CD4-positive, alpha-beta T cell (primary cell): ENCODE measurements around the gene FXR2. TPM values are rescaled to one million over a fixed set of nuclear protein-coding genes. Genes with fewer than 3 reads are reported as not detected.

ENCODE experiments used
- ATAC-seq: fragments of 200-7000 bp; cut with Tn5 transposase; one replicate; pipeline ENCODE4 v1.10.0; 2022; ENCODE audit warnings: mild to moderate bottlenecking; ENCODE audit not compliant: poor library complexity
- CTCF ChIA-PET: fragments of 350-600 bp; sonication (Branson Sonifier 250); formaldehyde crosslinking; loops from one replicate; lab custom pipeline; 2021; ENCODE audit warnings: antibody characterized with exemption, inconsistent platforms; lab: Charles Lee
- POLR2A ChIA-PET: fragments of 350-600 bp; sonication (Branson Sonifier 250); formaldehyde crosslinking; loops from one replicate; lab custom pipeline; 2021; ENCODE audit warnings: antibody characterized with exemption, inconsistent platforms; lab: Charles Lee
- DNase-seq, 14 experiments: peaks; one replicate each; pipeline ENCODE4 v3.0.0-alpha.2; 2013 to 2020; ENCODE audit warnings: mixed read lengths in 2 of 14
- H3K27ac ChIP-seq, 2 donors: one replicate each; pipeline versions ENCODE4 v1.5.1 to v1.7.0; 2013; ENCODE audit warnings: low read length in 2 of 2, low read depth in 1 of 2, mild to moderate bottlenecking in 1 of 2
- H3K27me3 ChIP-seq, 2 experiments: 1 replicate in 1 of 2; 2 replicates in 1 of 2; pipeline versions ENCODE4 v1.6.1 to v1.7.0; 2013; ENCODE audit warnings: low read length in 2 of 2, control low read depth in 1 of 2, mild to moderate bottlenecking in 1 of 2, moderate library complexity in 1 of 2; ENCODE audit not compliant: insufficient read depth in 2 of 2, control insufficient read depth in 1 of 2
- H3K36me3 ChIP-seq: one replicate; pipeline ENCODE4 v1.6.1; 2013; ENCODE audit warnings: low read length, control low read depth; ENCODE audit not compliant: insufficient read depth
- H3K4me1 ChIP-seq: one replicate; pipeline ENCODE4 v1.6.1; 2013; ENCODE audit warnings: low read length, control low read depth; ENCODE audit not compliant: insufficient read depth
- H3K4me3 ChIP-seq: one replicate; pipeline ENCODE4 v1.5.1; 2013; ENCODE audit warnings: mild to moderate bottlenecking, low read length, moderate library complexity
- H3K9me3 ChIP-seq, 2 experiments: 1 replicate in 1 of 2; 2 replicates in 1 of 2; pipeline versions ENCODE4 v1.6.1 to v1.7.0; 2013; ENCODE audit warnings: low read length in 2 of 2, mild to moderate bottlenecking in 2 of 2, control low read depth in 1 of 2, moderate library complexity in 1 of 2; ENCODE audit not compliant: control insufficient read depth in 1 of 2, insufficient read depth in 1 of 2
- H3K27ac Mint-ChIP-seq: one replicate; pipeline ENCODE4 v1.8.0; 2020; ENCODE audit warnings: mixed read lengths
- H3K27me3 Mint-ChIP-seq: one replicate; pipeline ENCODE4 v1.8.0; 2021; ENCODE audit warnings: mixed read lengths
- H3K36me3 Mint-ChIP-seq: one replicate; pipeline ENCODE4 v1.8.0; 2021; ENCODE audit warnings: low read depth, mixed read lengths
- H3K4me1 Mint-ChIP-seq: one replicate; pipeline ENCODE4 v1.8.0; 2021; ENCODE audit warnings: low read depth, mixed read lengths
- H3K4me3 Mint-ChIP-seq: one replicate; pipeline ENCODE4 v1.8.0; 2020; ENCODE audit warnings: mild to moderate bottlenecking, mixed read lengths
- H3K9me3 Mint-ChIP-seq: one replicate; pipeline ENCODE4 v1.8.0; 2020; ENCODE audit warnings: mixed read lengths
- intact Hi-C, 2 experiments: fragments of 100-400 bp; cut with DNase I in 1 of 2; cut with micrococcal nuclease in 1 of 2; formaldehyde crosslinking; loops; one replicate each; pipeline versions ENCODE4 v1.15.1 to v1.9.0; 2023 to 2025; cut with DNase I, micrococcal nuclease
- total RNA-seq, 174 experiments: library from RNA in 2 of 174; stranded (reverse) in 2 of 174; gene quantifications; one replicate each; pipeline ENCODE4 v1.2.3 and lab custom pipeline; 2021 to 2026
- TF ChIP-seq, protein P1 (sequence below): fragments of 200-600 bp; IDR thresholded peaks from one replicate; pipeline ENCODE4 v1.8.0; 2022; ENCODE audit warnings: antibody characterized with exemption, mild to moderate bottlenecking

FXR2 gene
- total RNA-seq, 2 experiments from 2014 or later = 20.6 to 22.5 TPM

DNA sequence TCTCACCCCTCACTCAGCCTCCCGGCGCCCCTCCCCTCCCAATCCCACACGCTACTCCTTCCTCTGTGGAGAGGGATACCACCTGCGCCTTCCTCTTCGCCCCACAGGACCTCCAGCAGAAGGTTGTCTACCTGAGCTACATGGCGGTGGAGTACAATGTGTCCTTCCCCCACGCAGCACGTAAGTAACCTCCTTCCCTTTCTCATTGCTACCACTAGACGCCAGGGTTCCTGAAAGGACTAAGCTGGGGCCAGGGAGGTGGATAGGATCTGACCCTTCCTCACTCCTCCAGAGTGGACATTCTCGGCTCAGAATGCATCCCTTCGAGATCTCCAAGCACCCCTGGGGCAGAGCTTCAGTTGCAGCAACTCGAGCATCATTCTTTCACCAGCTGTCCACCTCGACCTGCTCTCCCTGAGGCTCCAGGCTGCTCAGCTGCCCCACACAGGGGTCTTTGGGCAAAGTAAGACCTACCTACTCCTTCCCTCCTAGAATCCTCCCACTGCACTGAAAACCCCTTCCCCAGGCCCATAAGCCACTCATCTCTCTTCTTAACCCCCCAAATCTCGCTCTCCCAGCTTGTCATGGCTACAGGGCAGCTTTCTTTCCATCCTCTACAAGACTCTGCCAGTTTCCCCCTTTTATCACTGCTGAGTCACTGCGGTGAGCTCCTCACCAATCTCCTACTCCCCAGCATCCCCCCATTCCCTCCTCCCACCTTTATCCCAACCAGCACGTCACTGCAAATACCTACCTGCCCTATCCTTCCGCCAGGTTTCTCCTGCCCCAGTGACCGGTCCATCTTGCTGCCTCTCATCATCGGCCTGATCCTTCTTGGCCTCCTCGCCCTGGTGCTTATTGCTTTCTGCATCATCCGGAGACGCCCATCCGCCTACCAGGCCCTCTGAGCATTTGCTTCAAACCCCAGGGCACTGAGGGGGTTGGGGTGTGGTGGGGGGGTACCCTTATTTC, 33.8 kb downstream of the FXR2 start:
- Histone ChIP-seq H3K27me3 (no peaks in the 10 kb centered on the region), H3K27ac (peak overlapping the region; percentile 4 to 67), H3K36me3 (peaks cover 40% of the 10 kb centered on the region), H3K4me1 (peaks cover 78% of the 10 kb centered on the region), H3K4me3 (peak overlapping the region; percentile 41), H3K9me3 (peaks cover 0 to 5% of the 10 kb centered on the region in 2 experiments)
- ChIA-PET POLR2A (interaction anchor here (0.9 to 2.6 kb wide), 4 partner anchors 20 to 106 kb away, joined by 3 to 14 read pairs (median 4); partner anchors contain the start of genes TP53 and ZBTB4), CTCF (interaction anchor here (0.8 to 1.6 kb wide), 2 partner anchors 8 to 107 kb away, joined by 3 read pairs; no protein-coding TSS in a partner anchor)
- H3K27me3 Mint-ChIP-seq = no peaks in the 10 kb centered on the region
- DNase-seq (peak in 1 of 14 experiments; percentile 37), ATAC-seq (no peak)
- peaks cover 75% of the 10 kb centered on the region for H3K4me1 Mint-ChIP-seq
- H3K27ac Mint-ChIP-seq = peak overlapping the region; percentile 79
- intact Hi-C loops = loop anchor here (5.0 to 10.0 kb wide), 2 partner anchors 106 to 536 kb away; partner anchors contain the start of genes SLC16A11 (in 1 of the 2), TP53 (in 1 of the 2) and WRAP53 (in 1 of the 2)
- TF ChIP-seq, protein P1, sequence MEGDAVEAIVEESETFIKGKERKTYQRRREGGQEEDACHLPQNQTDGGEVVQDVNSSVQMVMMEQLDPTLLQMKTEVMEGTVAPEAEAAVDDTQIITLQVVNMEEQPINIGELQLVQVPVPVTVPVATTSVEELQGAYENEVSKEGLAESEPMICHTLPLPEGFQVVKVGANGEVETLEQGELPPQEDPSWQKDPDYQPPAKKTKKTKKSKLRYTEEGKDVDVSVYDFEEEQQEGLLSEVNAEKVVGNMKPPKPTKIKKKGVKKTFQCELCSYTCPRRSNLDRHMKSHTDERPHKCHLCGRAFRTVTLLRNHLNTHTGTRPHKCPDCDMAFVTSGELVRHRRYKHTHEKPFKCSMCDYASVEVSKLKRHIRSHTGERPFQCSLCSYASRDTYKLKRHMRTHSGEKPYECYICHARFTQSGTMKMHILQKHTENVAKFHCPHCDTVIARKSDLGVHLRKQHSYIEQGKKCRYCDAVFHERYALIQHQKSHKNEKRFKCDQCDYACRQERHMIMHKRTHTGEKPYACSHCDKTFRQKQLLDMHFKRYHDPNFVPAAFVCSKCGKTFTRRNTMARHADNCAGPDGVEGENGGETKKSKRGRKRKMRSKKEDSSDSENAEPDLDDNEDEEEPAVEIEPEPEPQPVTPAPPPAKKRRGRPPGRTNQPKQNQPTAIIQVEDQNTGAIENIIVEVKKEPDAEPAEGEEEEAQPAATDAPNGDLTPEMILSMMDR = no peak
- peaks cover 66% of the 10 kb centered on the region for H3K36me3 Mint-ChIP-seq
- H3K9me3 Mint-ChIP-seq = no peaks in the 10 kb centered on the region
- H3K4me3 Mint-ChIP-seq = peak overlapping the region; percentile 55

DNA sequence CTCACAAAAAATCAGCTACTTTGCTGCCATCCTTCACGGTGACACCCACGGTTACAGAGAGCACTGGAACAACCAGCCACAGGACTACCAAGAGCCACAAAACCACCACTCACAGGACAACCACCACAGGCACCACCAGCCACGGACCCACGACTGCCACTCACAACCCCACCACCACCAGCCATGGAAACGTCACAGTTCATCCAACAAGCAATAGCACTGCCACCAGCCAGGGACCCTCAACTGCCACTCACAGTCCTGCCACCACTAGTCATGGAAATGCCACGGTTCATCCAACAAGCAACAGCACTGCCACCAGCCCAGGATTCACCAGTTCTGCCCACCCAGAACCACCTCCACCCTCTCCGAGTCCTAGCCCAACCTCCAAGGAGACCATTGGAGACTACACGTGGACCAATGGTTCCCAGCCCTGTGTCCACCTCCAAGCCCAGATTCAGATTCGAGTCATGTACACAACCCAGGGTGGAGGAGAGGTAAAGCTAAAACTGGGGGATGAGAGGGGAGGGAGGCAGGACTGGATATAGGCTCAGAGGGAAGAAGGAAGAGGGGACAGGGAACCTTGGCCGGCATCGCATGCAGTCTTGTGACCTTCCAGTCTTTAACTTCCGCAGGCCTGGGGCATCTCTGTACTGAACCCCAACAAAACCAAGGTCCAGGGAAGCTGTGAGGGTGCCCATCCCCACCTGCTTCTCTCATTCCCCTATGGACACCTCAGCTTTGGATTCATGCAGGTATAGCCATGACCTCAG, 34.7 kb downstream of the FXR2 start:
- Mint-ChIP-seq H3K9me3 (no peaks in the 10 kb centered on the region), H3K27me3 (no peaks in the 10 kb centered on the region), H3K4me3 (peak overlapping the region; percentile 67), H3K27ac (peak overlapping the region; percentile 79), H3K4me1 (peaks cover 81% of the 10 kb centered on the region), H3K36me3 (peaks cover 73% of the 10 kb centered on the region)
- peak overlapping the region; percentile 41 for H3K4me3 ChIP-seq
- H3K36me3 ChIP-seq = peaks cover 45% of the 10 kb centered on the region
- TF ChIP-seq, protein P1 = no peak
- peaks cover 0 to 5% of the 10 kb centered on the region in 2 experiments for H3K9me3 ChIP-seq
- intact Hi-C loops = loop anchor here (5.0 to 10.0 kb wide), 2 partner anchors 107 to 535 kb away; partner anchors contain the start of genes SLC16A11 (in 1 of the 2), TP53 (in 1 of the 2) and WRAP53 (in 1 of the 2)
- H3K4me1 ChIP-seq = peaks cover 78% of the 10 kb centered on the region
- POLR2A ChIA-PET = interaction anchor here (0.6 to 2.6 kb wide), 6 partner anchors 19 to 276 kb away, joined by 3 to 14 read pairs (median 4); partner anchors contain the start of genes TP53 and ZBTB4
- CTCF ChIA-PET = interaction anchor here (0.8 to 1.6 kb wide), 3 partner anchors 9 to 108 kb away, joined by 3 to 11 read pairs (median 3); no protein-coding TSS in a partner anchor
- no peaks in the 10 kb centered on the region for H3K27me3 ChIP-seq
- ATAC-seq (no peak), DNase-seq (peak in 2 of 14 experiments; percentile 36 to 42)
- H3K27ac ChIP-seq = peak overlapping the region in 1 of 2 donors; percentile 67
